Endothelial cell of umbilical vein (primary cell): Measurements from ENCODE around the gene SLC7A6OS. TPM values are rescaled to one million over a fixed set of nuclear protein-coding genes. Genes with fewer than 3 reads are reported as not detected.

Source experiments
- BruUV-seq: library from RNA; stranded (reverse); fragments of 400-500 nt; replicated peaks from 2 replicates; lab custom pipeline; 2021; lab: Mats Ljungman, UMichigan
- CTCF ChIA-PET: fragments of 300-600, 350-600 bp; sonication (Branson Sonifier 250); formaldehyde crosslinking; loops from one replicate; lab custom pipeline; 2021; ENCODE audit warnings: antibody characterized with exemption, inconsistent platforms; lab: Charles Lee
- POLR2A ChIA-PET: fragments of 300-600, 350-600 bp; sonication (Branson Sonifier 250); formaldehyde crosslinking; loops from one replicate; lab custom pipeline; 2021; ENCODE audit warnings: antibody characterized with exemption, inconsistent platforms; lab: Charles Lee
- DNase-seq: peaks from one replicate; pipeline ENCODE4 v3.0.0-alpha.2; 2011; ENCODE audit warnings: low read depth, low spot score
- FAIRE-seq: peaks from 2 replicates; lab custom pipeline; 2011; peaks lifted over from hg19 to GRCh38; lab: Jason Lieb, UNC
- H2AFZ ChIP-seq: 2 replicates; pipeline ENCODE4 v1.6.0; 2012; ENCODE audit warnings: low read depth, low read length, control low read depth, inconsistent platforms
- H3K27ac ChIP-seq: 2 replicates; pipeline ENCODE4 v1.5.1; 2011; ENCODE audit warnings: low read depth, mild to moderate bottlenecking, control low read depth, low read length, moderate library complexity; ENCODE audit not compliant: insufficient read depth
- H3K27me3 ChIP-seq, 2 experiments: 2 replicates each; pipeline versions ENCODE4 v1.6.0 to v1.6.1; 2011; ENCODE audit warnings: low read length in 2 of 2, mixed read lengths in 1 of 2; ENCODE audit not compliant: control insufficient read depth in 2 of 2, insufficient read depth in 2 of 2
- H3K36me3 ChIP-seq, 2 experiments: 2 replicates in 1 of 2; 3 replicates in 1 of 2; pipeline ENCODE4 v1.5.1; 2011; ENCODE audit warnings: low read length in 2 of 2, mild to moderate bottlenecking in 1 of 2, moderate library complexity in 1 of 2; ENCODE audit not compliant: control insufficient read depth in 2 of 2, insufficient read depth in 2 of 2; ENCODE audit errors: extremely low read depth in 1 of 2
- H3K4me1 ChIP-seq: 3 replicates; pipeline ENCODE4 v1.5.1; 2011; ENCODE audit warnings: mild to moderate bottlenecking, low read length; ENCODE audit not compliant: control insufficient read depth, insufficient read depth; ENCODE audit errors: extremely low read depth
- H3K4me2 ChIP-seq: 2 replicates; pipeline ENCODE4 v1.6.1; 2011; ENCODE audit warnings: low read length, control low read depth, mixed read lengths; ENCODE audit not compliant: insufficient read depth
- H3K4me3 ChIP-seq, 3 experiments: fragments of 200-600 bp in 1 of 3; sonication (generic), shearing (Covaris generic) in 1 of 3; replicated peaks in 1 of 3; 2 replicates each; pipeline ENCODE4 v1.5.1; 2011 to 2016; ENCODE audit warnings: control low read depth in 3 of 3, low read length in 3 of 3, mild to moderate bottlenecking in 2 of 3, inconsistent platforms in 1 of 3, low read depth in 1 of 3, moderate library complexity in 1 of 3; ENCODE audit not compliant: insufficient read depth in 1 of 3
- H3K79me2 ChIP-seq: 2 replicates; pipeline ENCODE4 v1.6.0; 2012; ENCODE audit warnings: low read length, inconsistent platforms; ENCODE audit not compliant: control insufficient read depth, insufficient read depth
- H3K9ac ChIP-seq: replicated peaks from 2 replicates; pipeline ENCODE3; 2011; ENCODE audit warnings: low read length, control low read depth; ENCODE audit not compliant: insufficient read depth; ENCODE audit errors: extremely low read depth
- H3K9me1 ChIP-seq: replicated peaks from 3 replicates; pipeline ENCODE4 v1.6.0; 2011; ENCODE audit warnings: mild to moderate bottlenecking, low read length; ENCODE audit not compliant: control insufficient read depth, insufficient read depth; ENCODE audit errors: extremely low read depth
- H3K9me3 ChIP-seq: replicated peaks from 2 replicates; pipeline ENCODE4 v1.5.1; 2012; ENCODE audit warnings: low read length, inconsistent platforms; ENCODE audit not compliant: control insufficient read depth, insufficient read depth
- H4K20me1 ChIP-seq: replicated peaks from 2 replicates; pipeline ENCODE3; 2011; ENCODE audit warnings: mild to moderate bottlenecking, low read length; ENCODE audit not compliant: control insufficient read depth, insufficient read depth; ENCODE audit errors: extremely low read depth
- EZH2 ChIP-seq: IDR thresholded peaks from 2 replicates; pipeline ENCODE4 v1.6.1; 2012; ENCODE audit warnings: borderline replicate concordance, low read depth, mild to moderate bottlenecking, moderate library complexity, low read length, inconsistent platforms; ENCODE audit not compliant: severe bottlenecking
- FOS ChIP-seq: IDR thresholded peaks from 2 replicates; pipeline ENCODE4 v1.6.1; 2011; ENCODE audit warnings: mild to moderate bottlenecking, low read length, moderate library complexity, borderline replicate concordance; ENCODE audit not compliant: insufficient read depth
- GATA2 ChIP-seq: IDR thresholded peaks from 2 replicates; pipeline ENCODE4 v1.7.0; 2011; ENCODE audit warnings: low read depth, mild to moderate bottlenecking, moderate library complexity, mixed read lengths, low read length; ENCODE audit not compliant: insufficient read length, insufficient read depth
- JUN ChIP-seq: IDR thresholded peaks from 2 replicates; pipeline ENCODE4 v1.6.1; 2011; ENCODE audit warnings: borderline replicate concordance, low read depth; ENCODE audit not compliant: insufficient read length, insufficient read depth
- MAX ChIP-seq: IDR thresholded peaks from 2 replicates; pipeline ENCODE4 v1.6.1; 2011; ENCODE audit not compliant: insufficient read depth, insufficient read length
- MYC ChIP-seq: IDR thresholded peaks from one replicate; pipeline ENCODE4 v1.6.1; 2011; ENCODE audit warnings: mild to moderate bottlenecking, low read depth, low read length
- POLR2A ChIP-seq: IDR thresholded peaks from 2 replicates; pipeline ENCODE4 v1.6.1; 2012; ENCODE audit warnings: low read depth, mild to moderate bottlenecking, control low read depth, low read length
- POLR2AphosphoS5 ChIP-seq: IDR thresholded peaks from 2 replicates; pipeline ENCODE4 v1.6.1; 2012; ENCODE audit warnings: low read depth, mild to moderate bottlenecking, control low read depth, low read length, moderate library complexity; ENCODE audit not compliant: insufficient read depth
- dilution Hi-C: fragments of 300-500 bp; cut with MboI; formaldehyde crosslinking; loops from one replicate; pipeline ENCODE4 v1.15.0; 2019; ENCODE audit warnings: low sequenced_read_pairs; ENCODE audit not compliant: extremely low pct_ligation_motif_present
- intact Hi-C: fragments of 100-400 bp; cut with micrococcal nuclease; formaldehyde crosslinking; loops from one replicate; pipeline ENCODE4 v1.10.0; 2022
- polyA plus RNA-seq, 4 experiments: library from polyadenylated mRNA; depleted of rRNA in 3 of 4; stranded (reverse) in 3 of 4; unstranded in 1 of 4; fragments of >200 nt; gene quantifications; 2 replicates each; pipeline versions ENCODE4 v1.2.1 to v1.2.3, GENCODE V29; 2011 to 2012; ENCODE audit warnings: missing spikeins in 1 of 4
- small RNA-seq: library from RNA; depleted of rRNA; stranded (forward); fragments of <200 nt; gene quantifications from one replicate; pipeline ENCODE3, GENCODE V24; 2012; ENCODE audit warnings: low replicate concordance, low read depth; ENCODE audit not compliant: insufficient read depth, insufficient read length
- total RNA-seq: library from RNA; stranded (reverse); gene quantifications from 2 replicates; pipeline ENCODE4 v1.2.3, GENCODE V29; 2021
- TF ChIP-seq, protein P1 (sequence below), 2 donors: IDR thresholded peaks; 1 replicate in 1 of 2; 2 replicates in 1 of 2; pipeline ENCODE4 v1.5.1; 2011; ENCODE audit warnings: low read length in 2 of 2, mild to moderate bottlenecking in 2 of 2, moderate library complexity in 2 of 2, control low read depth in 1 of 2, inconsistent platforms in 1 of 2, low read depth in 1 of 2; ENCODE audit not compliant: insufficient read depth in 1 of 2; ENCODE audit errors: extremely low read depth in 1 of 2

The SLC7A6OS gene
- total and polyA plus RNA-seq, 2 donors (not counting 3 experiments of a cell fraction or from before 2014, with no cell fraction given): 8.3 to 22.9 TPM

DNA sequence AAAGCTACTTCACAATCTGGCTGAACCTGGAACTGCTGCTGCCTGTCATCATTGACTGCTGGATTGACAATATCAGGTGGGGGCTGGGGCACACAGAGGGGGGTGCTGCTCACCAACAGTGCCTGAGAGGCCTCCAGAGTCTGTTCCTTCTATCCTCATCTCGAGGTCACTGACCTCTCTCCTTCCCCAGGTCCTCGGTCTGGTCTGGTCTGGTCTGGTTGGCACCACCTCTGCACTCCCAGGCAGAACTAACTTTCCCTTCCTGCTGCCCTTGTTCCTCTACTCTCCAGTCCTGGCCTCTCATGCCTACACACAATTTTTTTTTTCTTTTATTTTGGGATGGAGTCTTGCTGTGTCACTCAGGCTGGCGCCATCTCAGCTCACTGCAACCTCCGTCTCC lies 61.4 kb downstream of the SLC7A6OS start:
- no TSS peak for BruUV-seq
- Histone ChIP-seq H3K4me1 (peaks cover 6% of the 10 kb centered on the region), H3K4me3 (no peak overlapping the region), H3K9ac (no peak overlapping the region), H3K36me3 (peaks cover 0 to 8% of the 10 kb centered on the region in 2 experiments), H3K9me3 (no peaks in the 10 kb centered on the region), H3K4me2 (no peak overlapping the region), H3K27me3 (no peaks in the 10 kb centered on the region), H3K9me1 (no peaks in the 10 kb centered on the region), H2AFZ (no peak overlapping the region), H3K27ac (no peak overlapping the region), H3K79me2 (no peaks in the 10 kb centered on the region), H4K20me1 (no peaks in the 10 kb centered on the region)
- FAIRE-seq (no peak), DNase-seq (no peak)
- intact Hi-C loops: no loop called here
- ChIA-PET POLR2A (no interaction called here), CTCF (interaction anchor here (1.0 to 5.8 kb wide), 3 partner anchors 9 to 15 kb away, joined by 4 to 33 read pairs (median 13); partner anchors contain the start of gene SLC7A6)
- dilution Hi-C loops: no loop called here
- TF ChIP-seq POLR2A (no peak), MYC (no peak), GATA2 (no peak), POLR2AphosphoS5 (no peak), JUN (no peak), EZH2 (no peak), FOS (no peak), MAX (no peak)
- TF ChIP-seq, protein P1, sequence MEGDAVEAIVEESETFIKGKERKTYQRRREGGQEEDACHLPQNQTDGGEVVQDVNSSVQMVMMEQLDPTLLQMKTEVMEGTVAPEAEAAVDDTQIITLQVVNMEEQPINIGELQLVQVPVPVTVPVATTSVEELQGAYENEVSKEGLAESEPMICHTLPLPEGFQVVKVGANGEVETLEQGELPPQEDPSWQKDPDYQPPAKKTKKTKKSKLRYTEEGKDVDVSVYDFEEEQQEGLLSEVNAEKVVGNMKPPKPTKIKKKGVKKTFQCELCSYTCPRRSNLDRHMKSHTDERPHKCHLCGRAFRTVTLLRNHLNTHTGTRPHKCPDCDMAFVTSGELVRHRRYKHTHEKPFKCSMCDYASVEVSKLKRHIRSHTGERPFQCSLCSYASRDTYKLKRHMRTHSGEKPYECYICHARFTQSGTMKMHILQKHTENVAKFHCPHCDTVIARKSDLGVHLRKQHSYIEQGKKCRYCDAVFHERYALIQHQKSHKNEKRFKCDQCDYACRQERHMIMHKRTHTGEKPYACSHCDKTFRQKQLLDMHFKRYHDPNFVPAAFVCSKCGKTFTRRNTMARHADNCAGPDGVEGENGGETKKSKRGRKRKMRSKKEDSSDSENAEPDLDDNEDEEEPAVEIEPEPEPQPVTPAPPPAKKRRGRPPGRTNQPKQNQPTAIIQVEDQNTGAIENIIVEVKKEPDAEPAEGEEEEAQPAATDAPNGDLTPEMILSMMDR (IDR thresholded peaks at IDR 0.05; ENCODE audit: extremely low read depth in 1 of 2, insufficient read depth in 1 of 2, low read depth in 1 of 2, low read length in 2 of 2): no peak

Small RNA genes within 50 kb of the gene (small RNA-seq; reads per million reads assigned to genes)
- gene RNU4-30P (not detected), gene RNU6-1262P (not detected)

Other genes with a start within 250 kb of the SLC7A6OS start
- 30.5 and 33.1 TPM in 2 replicates for gene NFATC3, start 225.6 kb downstream of the SLC7A6OS start, total RNA-seq
- gene NFATC3, start 225.6 kb downstream of the SLC7A6OS start, polyA plus RNA-seq: 15.6 and 15.8 TPM in 2 replicates
- gene ESRP2, start 74.8 kb downstream of the SLC7A6OS start, total RNA-seq: 0.66 and 0.99 TPM in 2 replicates
- gene ESRP2, start 74.8 kb downstream of the SLC7A6OS start, polyA plus RNA-seq: 0.57 and 0.70 TPM in 2 replicates
- gene PLA2G15, start 65.6 kb downstream of the SLC7A6OS start, total RNA-seq: 24.0 and 24.3 TPM in 2 replicates
- 41.8 and 45.4 TPM in 2 replicates for gene PLA2G15, start 65.6 kb downstream of the SLC7A6OS start, polyA plus RNA-seq
- 68.0 and 68.7 TPM in 2 replicates for gene SLC7A6, start 46.4 kb downstream of the SLC7A6OS start, total RNA-seq
- 86.5 and 92.0 TPM in 2 replicates for gene SLC7A6, start 46.4 kb downstream of the SLC7A6OS start, polyA plus RNA-seq
- 33.8 and 43.4 TPM in 2 replicates for gene PRMT7, start 73 bp upstream of the SLC7A6OS start, total RNA-seq
- 54.6 and 57.9 TPM in 2 replicates for gene PRMT7, start 73 bp upstream of the SLC7A6OS start, polyA plus RNA-seq
- gene SMPD3, start 137.6 kb upstream of the SLC7A6OS start, total RNA-seq: not detected in 2 replicates
- gene SMPD3, start 137.6 kb upstream of the SLC7A6OS start, polyA plus RNA-seq: not detected in 2 replicates
- gene ZFP90, start 228.3 kb upstream of the SLC7A6OS start, total RNA-seq: 18.4 and 22.4 TPM in 2 replicates
- gene ZFP90, start 228.3 kb upstream of the SLC7A6OS start, polyA plus RNA-seq: 10.1 and 10.9 TPM in 2 replicates